ENCODE results near the gene RIPOR2.

RIPOR2 gene

GRCh38 chr6:24960991-24961475 lies 25.3 kb upstream of the RIPOR2 start (continued):
- TF ChIP-seq PRDM10 (tag by site-specific recombination; IDR thresholded peaks at IDR 0.05), result no peak
- no peak for TF ChIP-seq INSM2 (tag by site-specific recombination; IDR thresholded peaks at IDR 0.05)
- TF ChIP-seq ZNF354C (tag by site-specific recombination; IDR thresholded peaks at IDR 0.05; ENCODE audit: borderline replicate concordance, low read depth), result no peak
- no peak for TF ChIP-seq ELK4 (IDR thresholded peaks at IDR 0.05; ENCODE audit: borderline replicate concordance, low read depth, low read length)
- no peak for TF ChIP-seq ATF2 (tag by site-specific recombination; IDR thresholded peaks at IDR 0.05; ENCODE audit: low read depth)
- TF ChIP-seq ZNF174 (tag by site-specific recombination; IDR thresholded peaks at IDR 0.05), result no peak
- TF ChIP-seq ZNF785 (tag by site-specific recombination; IDR thresholded peaks at IDR 0.05), result no peak
- TF ChIP-seq HOXD13 (CRISPR knock-in tag; IDR thresholded peaks at IDR 0.05; ENCODE audit: borderline replicate concordance), result no peak
- TF ChIP-seq PRDM4 (tag by site-specific recombination; IDR thresholded peaks at IDR 0.05), result peak; percentile 75

- ChIA-PET POLR2A (no interaction called here), CTCF (interaction anchor here (3.0 kb wide), 1 partner anchor 32 kb away, joined by 12 read pairs; no protein-coding TSS in a partner anchor)
- Histone ChIP-seq H3K36me3 (ENCODE audit: control insufficient read depth in 2 of 2, insufficient read depth in 1 of 2, low read length in 2 of 2) (no peaks in the 10 kb centered on the region), H3K4me3 (ENCODE audit: low read depth, low read length) (no peak overlapping the region), H3K4me1 (ENCODE audit: control insufficient read depth, insufficient read depth, low read length) (peaks cover 6% of the 10 kb centered on the region; the same call in 1 of the 2 replicates), H3K9me3 (ENCODE audit: control insufficient read depth, insufficient read depth, low read depth, low read length) (no peaks in the 10 kb centered on the region), H3K27ac (ENCODE audit: extremely low read depth, low read depth, low read length) (no peak overlapping the region)
- TF ChIP-seq ZNF777 (tag by site-specific recombination; IDR thresholded peaks at IDR 0.05; ENCODE audit: borderline replicate concordance) (no peak), GLIS2 (tag by site-specific recombination; IDR thresholded peaks at IDR 0.05) (no peak), ZNF623 (tag by site-specific recombination; IDR thresholded peaks at IDR 0.05) (no peak), ZNF114 (tag by site-specific recombination; IDR thresholded peaks at IDR 0.05) (no peak), ZFHX2 (tag by site-specific recombination; conservative IDR thresholded peaks at IDR 0.05) (no peak), ZNF596 (tag by site-specific recombination; IDR thresholded peaks at IDR 0.05) (no peak), SCRT1 (tag by site-specific recombination; IDR thresholded peaks at IDR 0.05; ENCODE audit: borderline replicate concordance) (no peak)
These were observed 23.6 kb upstream of the RIPOR2 start for GRCh38 chr6:24959319-24959718.

Measured in HEK293 (cell line).